GM12878 (cell line): ENCODE results near the gene DUSP10. TPM values are rescaled to one million over a fixed set of nuclear protein-coding genes. Genes with fewer than 3 reads are reported as not detected.

ENCODE experiments used
- ATAC-seq: fragments of 200-7000 bp; cut with Tn5 transposase; 3 replicates; pipeline ENCODE4 v1.9.1; 2020; ENCODE audit warnings: mild to moderate bottlenecking, moderate library complexity
- BruUV-seq: library from RNA; stranded (reverse); fragments of 400-500 nt; replicated peaks from 2 replicates; lab custom pipeline; 2021; lab: Mats Ljungman, UMichigan
- CTCF ChIA-PET: fragments of 300-600 bp; sonication (Branson Sonifier 250); formaldehyde crosslinking; extraction: SDS; loops from one replicate; lab custom pipeline; 2021; ENCODE audit warnings: inconsistent platforms; lab: Yijun Ruan, JAX
- POLR2A ChIA-PET: fragments of 350-600 bp; formaldehyde crosslinking; extraction: SDS; loops from one replicate; lab custom pipeline; 2021; ENCODE audit warnings: inconsistent platforms; lab: Charles Lee
- RAD21 ChIA-PET: fragments of 300-600 bp; sonication (Branson Sonifier 250); formaldehyde crosslinking; loops from one replicate; lab custom pipeline; 2023; ENCODE audit warnings: antibody characterized with exemption; ENCODE audit not compliant: unreplicated experiment; lab: Charles Lee
- SMC1A ChIA-PET: fragments of 300-600 bp; sonication (Branson Sonifier 250); formaldehyde crosslinking; loops from one replicate; lab custom pipeline; 2023; ENCODE audit not compliant: unreplicated experiment, uncharacterized antibody; lab: Charles Lee
- DNase-seq: peaks from one replicate; pipeline ENCODE4 v3.0.0-alpha.2; 2011; ENCODE audit warnings: low read depth, low spot score
- FAIRE-seq: peaks from 3 replicates; lab custom pipeline; 2011; peaks lifted over from hg19 to GRCh38; lab: Jason Lieb, UNC
- H2AFZ ChIP-seq: 2 replicates; pipeline ENCODE4 v1.6.0; 2011; ENCODE audit warnings: low read depth, low read length, control low read depth; ENCODE audit not compliant: control insufficient read depth
- H3K27ac ChIP-seq: 2 replicates; pipeline ENCODE4 v1.5.1; 2011; ENCODE audit warnings: control low read depth; ENCODE audit not compliant: control insufficient read depth, insufficient read depth
- H3K27me3 ChIP-seq, 2 experiments: replicated peaks in 1 of 2; 2 replicates each; pipeline versions ENCODE4 v1.6.0 to v1.6.1; 2011; ENCODE audit warnings: low read length in 1 of 2; ENCODE audit not compliant: control insufficient read depth in 2 of 2, insufficient read depth in 2 of 2
- H3K36me3 ChIP-seq, 2 experiments: 2 replicates each; pipeline ENCODE4 v1.5.1; 2011; ENCODE audit warnings: low read length in 1 of 2; ENCODE audit not compliant: control insufficient read depth in 2 of 2, insufficient read depth in 2 of 2
- H3K4me1 ChIP-seq: 2 replicates; pipeline ENCODE4 v1.6.1; 2011; ENCODE audit warnings: mild to moderate bottlenecking, low read length, moderate library complexity, mixed read lengths; ENCODE audit not compliant: control insufficient read depth, insufficient read depth
- H3K4me2 ChIP-seq: 2 replicates; pipeline ENCODE4 v1.6.0; 2011; ENCODE audit warnings: control low read depth; ENCODE audit not compliant: control insufficient read depth, insufficient read depth
- H3K4me3 ChIP-seq: fragments of 200-600 bp; sonication (generic); 2 replicates; pipeline ENCODE4 v1.5.1; 2016
- H3K79me2 ChIP-seq: 2 replicates; pipeline ENCODE4 v1.6.0; 2011; ENCODE audit warnings: low read length; ENCODE audit not compliant: control insufficient read depth, insufficient read depth
- H3K9ac ChIP-seq: 2 replicates; pipeline ENCODE4 v1.8.0; 2011; ENCODE audit warnings: low read length, control low read depth, mixed read lengths; ENCODE audit not compliant: control insufficient read depth, insufficient read depth
- H3K9me3 ChIP-seq: replicated peaks from 3 replicates; pipeline ENCODE4 v1.5.1; 2011; ENCODE audit warnings: mild to moderate bottlenecking, low read length; ENCODE audit not compliant: control insufficient read depth, insufficient read depth
- H4K20me1 ChIP-seq: 2 replicates; pipeline ENCODE4 v1.6.0; 2011; ENCODE audit not compliant: control insufficient read depth, insufficient read depth
- HDAC2 ChIP-seq: fragments of 200-600 bp; sonication (generic); IDR thresholded peaks from 2 replicates; pipeline ENCODE4 v1.6.1; 2017
- JUNB ChIP-seq: IDR thresholded peaks from 2 replicates; pipeline ENCODE4 v1.6.1; 2016; ENCODE audit warnings: antibody characterized with exemption, mild to moderate bottlenecking
- MEF2B ChIP-seq: fragments of 450-650 bp; IDR thresholded peaks from 2 replicates; pipeline ENCODE4 v1.6.1; 2018; ENCODE audit warnings: mild to moderate bottlenecking, moderate library complexity; ENCODE audit not compliant: partially characterized antibody, poor library complexity, severe bottlenecking
- NFYB ChIP-seq: IDR thresholded peaks from 2 replicates; pipeline ENCODE4 v1.6.1; 2011; ENCODE audit warnings: low read depth, mild to moderate bottlenecking, low read length, improper control_type of control experiment, moderate library complexity; ENCODE audit not compliant: insufficient read depth
- NR2F1 ChIP-seq: fragments of 450-650 bp; conservative IDR thresholded peaks from 2 replicates; pipeline ENCODE4 v1.6.1; 2017; ENCODE audit warnings: mild to moderate bottlenecking
- ZBTB40 ChIP-seq: fragments of 450-650 bp; IDR thresholded peaks from 2 replicates; pipeline ENCODE4 v1.6.1; 2016; ENCODE audit warnings: mild to moderate bottlenecking, moderate library complexity, borderline replicate concordance
- WGBS: methylation state at CpG from one replicate; pipeline ENCODE4 v1.1.6; 2016; ENCODE audit warnings: low lambda C conversion rate; ENCODE audit not compliant: insufficient replicate concordance, insufficient coverage; ENCODE audit errors: missing lambda C conversion rate; 5-methylcytosine and 5-hydroxymethylcytosine counted together
- in situ Hi-C: fragments of 300-500 bp; cut with MboI; formaldehyde crosslinking; loops from 9 replicates; pipeline ENCODE4 v1.14.3; 2018; ENCODE audit warnings: mixed read lengths
- intact Hi-C: fragments of 100-400 bp; cut with micrococcal nuclease; formaldehyde crosslinking; loops from one replicate; pipeline ENCODE4 v1.14.2; 2022; ENCODE audit not compliant: unreplicated experiment
- polyA plus RNA-seq, 11 experiments: library from polyadenylated mRNA; depleted of rRNA in 4 of 11; unstranded in 6 of 11; stranded (reverse) in 5 of 11; fragments of >200 nt; fragmentation: Nextera tagmentation in 4 of 11; fragmentation: Illumina TruSeq in 1 of 11; extraction: Ambion mirVana in 4 of 11; extraction: Trizol in 1 of 11; gene quantifications; 1 replicate in 1 of 11; 2 replicates in 10 of 11; pipeline versions ENCODE4 v1.2.1 to v1.2.3, GENCODE V29; 2011 to 2016; ENCODE audit warnings: inconsistent platforms in 2 of 11, missing spikeins in 2 of 11, low read depth in 1 of 11
- total RNA-seq, 4 experiments: library from RNA; depleted of rRNA in 3 of 4; stranded (reverse); fragments of >200 nt in 3 of 4; fragmentation: Illumina TruSeq in 1 of 4; extraction: Trizol in 1 of 4; gene quantifications; 2 replicates each; pipeline versions ENCODE4 v1.2.1 to v1.2.3, GENCODE V29; 2013 to 2021
- TF ChIP-seq, protein P1 (sequence below): fragments of 450-650 bp; IDR thresholded peaks from 2 replicates; pipeline ENCODE4 v1.6.1; 2017; ENCODE audit warnings: mild to moderate bottlenecking, moderate library complexity

DUSP10 gene
- total and polyA plus RNA-seq, 10 of the 15 experiments (the other 5 are each of a cell fraction or from before 2014, with no cell fraction given) = 20.3 to 38.4 (median 27.8) TPM

- ChIA-PET CTCF (interaction anchor here (1.0 kb wide), 1 partner anchor 15 kb away, joined by 3 read pairs; no protein-coding TSS in a partner anchor), SMC1A (interaction anchor here (0.6 to 1.7 kb wide), 7 partner anchors 10 to 1788 kb away, joined by 3 to 8 read pairs (median 4); no protein-coding TSS in a partner anchor), POLR2A (interaction anchor here (1.0 to 1.6 kb wide), 3 partner anchors 11 to 25 kb away, joined by 4 to 7 read pairs (median 6); no protein-coding TSS in a partner anchor), RAD21 (interaction anchor here (1.0 to 1.1 kb wide), 2 partner anchors 16 to 35 kb away, joined by 3 to 4 read pairs; no protein-coding TSS in a partner anchor)
- in situ Hi-C loops (no loop called here), intact Hi-C loops (no loop called here)
- Histone ChIP-seq H3K9ac (no peak overlapping the region), H3K36me3 (no peaks in the 10 kb centered on the region; a peak in 1 of 4 replicates), H3K4me3 (no peak overlapping the region), H3K27me3 (no peaks in the 10 kb centered on the region), H3K79me2 (no peaks in the 10 kb centered on the region), H3K27ac (no peak overlapping the region), H2AFZ (no peak overlapping the region), H4K20me1 (no peaks in the 10 kb centered on the region), H3K9me3 (0 out of 3 replicates have a peak, but pooled peaks cover 2% of the 10 kb centered on the region), H3K4me1 (no peaks in the 10 kb centered on the region; the same call in 1 of the 2 replicates), H3K4me2 (no peak overlapping the region)
- FAIRE-seq (no peak), DNase-seq (no peak), ATAC-seq (peak; percentile 16; the same call in 1 of the 3 replicates)
- no TSS peak for BruUV-seq
- 62% methylated on average over 2 of the region's 2 CpGs for WGBS
- TF ChIP-seq JUNB (no peak), HDAC2 (no peak), MEF2B (no peak), ZBTB40 (no peak), NFYB (no peak), NR2F1 (no peak)
- TF ChIP-seq, protein P1, sequence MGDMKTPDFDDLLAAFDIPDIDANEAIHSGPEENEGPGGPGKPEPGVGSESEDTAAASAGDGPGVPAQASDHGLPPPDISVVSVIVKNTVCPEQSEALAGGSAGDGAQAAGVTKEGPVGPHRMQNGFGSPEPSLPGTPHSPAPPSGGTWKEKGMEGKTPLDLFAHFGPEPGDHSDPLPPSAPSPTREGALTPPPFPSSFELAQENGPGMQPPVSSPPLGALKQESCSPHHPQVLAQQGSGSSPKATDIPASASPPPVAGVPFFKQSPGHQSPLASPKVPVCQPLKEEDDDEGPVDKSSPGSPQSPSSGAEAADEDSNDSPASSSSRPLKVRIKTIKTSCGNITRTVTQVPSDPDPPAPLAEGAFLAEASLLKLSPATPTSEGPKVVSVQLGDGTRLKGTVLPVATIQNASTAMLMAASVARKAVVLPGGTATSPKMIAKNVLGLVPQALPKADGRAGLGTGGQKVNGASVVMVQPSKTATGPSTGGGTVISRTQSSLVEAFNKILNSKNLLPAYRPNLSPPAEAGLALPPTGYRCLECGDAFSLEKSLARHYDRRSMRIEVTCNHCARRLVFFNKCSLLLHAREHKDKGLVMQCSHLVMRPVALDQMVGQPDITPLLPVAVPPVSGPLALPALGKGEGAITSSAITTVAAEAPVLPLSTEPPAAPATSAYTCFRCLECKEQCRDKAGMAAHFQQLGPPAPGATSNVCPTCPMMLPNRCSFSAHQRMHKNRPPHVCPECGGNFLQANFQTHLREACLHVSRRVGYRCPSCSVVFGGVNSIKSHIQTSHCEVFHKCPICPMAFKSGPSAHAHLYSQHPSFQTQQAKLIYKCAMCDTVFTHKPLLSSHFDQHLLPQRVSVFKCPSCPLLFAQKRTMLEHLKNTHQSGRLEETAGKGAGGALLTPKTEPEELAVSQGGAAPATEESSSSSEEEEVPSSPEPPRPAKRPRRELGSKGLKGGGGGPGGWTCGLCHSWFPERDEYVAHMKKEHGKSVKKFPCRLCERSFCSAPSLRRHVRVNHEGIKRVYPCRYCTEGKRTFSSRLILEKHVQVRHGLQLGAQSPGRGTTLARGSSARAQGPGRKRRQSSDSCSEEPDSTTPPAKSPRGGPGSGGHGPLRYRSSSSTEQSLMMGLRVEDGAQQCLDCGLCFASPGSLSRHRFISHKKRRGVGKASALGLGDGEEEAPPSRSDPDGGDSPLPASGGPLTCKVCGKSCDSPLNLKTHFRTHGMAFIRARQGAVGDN = no peak
Measured at GRCh38 chr1:221693087-221693486, 48.8 kb downstream of the DUSP10 start.
